Bladder microvascular endothelial cell (primary cell): Measurements from ENCODE around the gene SLC22A4. TPM values are rescaled to one million over a fixed set of nuclear protein-coding genes. Genes with fewer than 3 reads are reported as not detected.

ENCODE experiments used
- total RNA-seq: library from RNA; depleted of rRNA; stranded (reverse); fragments of >200 nt; gene quantifications from 2 replicates; pipeline ENCODE4 v1.2.3, GENCODE V29; 2014

The SLC22A4 gene
- total RNA-seq, result 3.5 and 4.7 TPM in 2 replicates

DNA sequence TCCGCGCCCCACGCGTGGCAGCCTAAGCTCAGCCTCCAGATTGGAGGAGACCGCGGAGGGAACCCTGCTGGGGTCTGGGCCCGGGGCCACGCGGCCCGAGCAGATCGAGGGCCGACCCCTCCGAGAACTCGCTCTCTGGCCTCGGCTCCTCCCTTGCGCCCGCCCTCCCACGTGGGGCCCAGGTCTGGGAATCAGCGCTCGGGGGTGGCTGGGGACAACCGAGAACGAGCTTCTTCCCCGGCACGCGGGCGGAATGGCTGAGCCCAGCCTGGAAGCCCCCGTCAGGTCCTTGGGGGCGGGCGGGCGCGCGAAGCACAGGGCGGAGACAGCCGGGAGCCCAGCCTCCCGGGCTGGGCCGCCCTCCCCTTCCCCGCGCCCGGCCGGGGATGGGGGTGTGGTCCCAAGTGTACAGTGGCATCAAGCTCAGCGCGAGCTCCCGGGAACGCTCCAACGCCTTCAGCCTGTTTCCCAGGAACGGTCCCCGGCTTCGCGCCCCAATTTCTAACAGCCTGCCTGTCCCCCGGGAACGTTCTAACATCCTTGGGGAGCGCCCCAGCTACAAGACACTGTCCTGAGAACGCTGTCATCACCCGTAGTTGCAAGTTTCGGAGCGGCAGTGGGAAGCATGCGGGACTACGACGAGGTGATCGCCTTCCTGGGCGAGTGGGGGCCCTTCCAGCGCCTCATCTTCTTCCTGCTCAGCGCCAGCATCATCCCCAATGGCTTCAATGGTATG lies at the start of gene SLC22A4:
TSS of gene SLC22A4 (plus strand) at position 403 of the 736 bp plus-strand sequence. CDS start at position 626, 223 bp downstream.

GRCh38 chr5:132257131-132258101 lies 36.8 kb upstream of the SLC22A4 start, which contains the start of gene PDLIM4:
Gene PDLIM4, plus strand, starts transcription at chr5:132257696. Its CDS starts 39 bp downstream, at chr5:132257735.

GRCh38 chr5:132369474-132370180 lies 75.4 kb downstream of the SLC22A4 start, which contains the start of gene SLC22A5:
Gene SLC22A5, plus strand, starts transcription at chr5:132369710. Its CDS starts 263 bp downstream, at chr5:132369973.

Other genes starting within 250 kb of the SLC22A4 start
- gene IL3, start 233.7 kb upstream of the SLC22A4 start, total RNA-seq, result not detected in 2 replicates
- gene CSF2, start 220.6 kb upstream of the SLC22A4 start, total RNA-seq, result 0.81 and 1.3 TPM in 2 replicates
- 45.5 and 104 TPM in 2 replicates for gene P4HA2, start 66.5 kb upstream of the SLC22A4 start, total RNA-seq
- 15.7 and 27.6 TPM in 2 replicates for gene PDLIM4, start 36.7 kb upstream of the SLC22A4 start, total RNA-seq
- 4.4 and 5.2 TPM in 2 replicates for gene SLC22A5, start 75.3 kb downstream of the SLC22A4 start, total RNA-seq
- gene IRF1, start 196.4 kb downstream of the SLC22A4 start, total RNA-seq, result 17.6 and 49.5 TPM in 2 replicates
- gene IL5, start 249.1 kb downstream of the SLC22A4 start, total RNA-seq, result not detected in 2 replicates